Peyer's patch (tissue), 4 donors: Measurements from ENCODE around the gene MRPL38.

Experiments used
- CTCF ChIP-seq, 6 experiments: fragments of 450-650 bp in 4 of 6; fragments of 200-600 bp in 2 of 6; sonication (generic) in 1 of 6; IDR thresholded peaks; one replicate each; pipeline ENCODE4 v1.5.1; 2017 to 2019; ENCODE audit warnings: antibody characterized with exemption in 6 of 6, mild to moderate bottlenecking in 3 of 6, moderate library complexity in 1 of 6
- POLR2A ChIP-seq, 2 donors: fragments of 450-650 bp; IDR thresholded peaks; one replicate each; pipeline ENCODE4 v1.5.1; 2017; ENCODE audit warnings: antibody characterized with exemption in 2 of 2, mild to moderate bottlenecking in 2 of 2, moderate library complexity in 2 of 2

- TF ChIP-seq CTCF (IDR thresholded peaks at IDR 0.05) = no peak
- TF ChIP-seq POLR2A (IDR thresholded peaks at IDR 0.05) = no peak
These were observed 27.5 kb downstream of the MRPL38 start for GRCh38 chr17:75876938-75877751.
